Measurements from ENCODE around the gene ZMAT5.
A peak's percentile ranks its signal among the peaks of the same experiment; 100 is the strongest.

The ZMAT5 gene

DNA sequence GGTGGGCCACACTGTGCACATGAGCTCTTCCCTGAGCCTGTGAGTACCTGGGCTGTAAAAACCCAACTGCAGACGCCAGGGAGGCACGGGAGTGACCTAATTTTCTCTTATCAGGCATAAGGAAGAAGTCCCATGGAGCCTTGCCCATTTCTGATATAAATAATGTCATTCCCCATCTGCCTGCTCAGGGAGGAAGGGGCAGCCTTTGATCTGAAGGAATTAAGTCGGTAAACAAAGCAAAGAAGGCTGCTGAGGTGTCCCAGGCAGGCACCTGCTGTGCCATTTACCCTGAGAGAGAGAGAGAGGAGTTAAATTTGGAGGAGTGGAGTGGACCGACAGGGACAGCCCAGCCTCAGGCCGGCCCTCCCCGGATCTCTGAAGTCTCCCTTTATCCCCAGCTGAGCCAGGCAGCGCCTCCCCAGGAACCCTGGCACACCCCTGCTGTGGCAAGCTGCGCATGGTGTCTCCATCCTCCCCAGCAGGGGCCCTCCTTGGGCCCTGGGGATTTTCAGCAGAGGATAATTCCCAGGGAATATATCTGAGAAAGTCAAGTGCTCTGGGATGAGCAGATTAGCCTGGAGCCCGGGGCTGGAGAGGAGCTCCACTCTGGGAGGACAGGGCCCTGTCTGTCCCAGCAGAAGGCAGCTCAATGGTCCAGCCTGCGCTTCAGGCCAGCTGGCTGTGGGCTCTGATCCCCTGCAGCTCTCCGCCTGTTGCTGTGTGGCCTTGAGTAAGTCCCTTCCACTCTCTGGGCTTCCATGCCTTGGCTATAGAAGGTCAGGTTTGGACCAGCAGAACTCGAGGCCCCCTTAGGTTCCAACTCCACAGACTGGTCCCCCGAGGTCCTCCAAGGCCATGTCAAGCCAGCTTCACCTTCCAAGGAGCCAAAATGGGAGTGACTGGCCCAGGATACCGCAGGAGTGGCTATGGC lies 64.5 kb downstream of the ZMAT5 start (continued):
- TF ChIP-seq HOXD13 (CRISPR knock-in tag; IDR thresholded peaks at IDR 0.05; ENCODE audit: borderline replicate concordance), result no peak
- no peak for TF ChIP-seq YY2 (tag by site-specific recombination; IDR thresholded peaks at IDR 0.05)
- TF ChIP-seq GLIS2 (tag by site-specific recombination; IDR thresholded peaks at IDR 0.05), result peak; percentile 25; the same call in 1 of the 2 replicates
- TF ChIP-seq, protein P1, sequence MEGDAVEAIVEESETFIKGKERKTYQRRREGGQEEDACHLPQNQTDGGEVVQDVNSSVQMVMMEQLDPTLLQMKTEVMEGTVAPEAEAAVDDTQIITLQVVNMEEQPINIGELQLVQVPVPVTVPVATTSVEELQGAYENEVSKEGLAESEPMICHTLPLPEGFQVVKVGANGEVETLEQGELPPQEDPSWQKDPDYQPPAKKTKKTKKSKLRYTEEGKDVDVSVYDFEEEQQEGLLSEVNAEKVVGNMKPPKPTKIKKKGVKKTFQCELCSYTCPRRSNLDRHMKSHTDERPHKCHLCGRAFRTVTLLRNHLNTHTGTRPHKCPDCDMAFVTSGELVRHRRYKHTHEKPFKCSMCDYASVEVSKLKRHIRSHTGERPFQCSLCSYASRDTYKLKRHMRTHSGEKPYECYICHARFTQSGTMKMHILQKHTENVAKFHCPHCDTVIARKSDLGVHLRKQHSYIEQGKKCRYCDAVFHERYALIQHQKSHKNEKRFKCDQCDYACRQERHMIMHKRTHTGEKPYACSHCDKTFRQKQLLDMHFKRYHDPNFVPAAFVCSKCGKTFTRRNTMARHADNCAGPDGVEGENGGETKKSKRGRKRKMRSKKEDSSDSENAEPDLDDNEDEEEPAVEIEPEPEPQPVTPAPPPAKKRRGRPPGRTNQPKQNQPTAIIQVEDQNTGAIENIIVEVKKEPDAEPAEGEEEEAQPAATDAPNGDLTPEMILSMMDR (tag by site-specific recombination; IDR thresholded peaks at IDR 0.05), result peak; percentile 39; the same call in 1 of the 2 replicates
- TF ChIP-seq TRIM28 (IDR thresholded peaks at IDR 0.05; ENCODE audit: borderline replicate concordance, low read length), result no peak
- no peak for TF ChIP-seq MEIS1 (CRISPR knock-in tag; IDR thresholded peaks at IDR 0.05; ENCODE audit: borderline replicate concordance)
- TF ChIP-seq, protein P2, sequence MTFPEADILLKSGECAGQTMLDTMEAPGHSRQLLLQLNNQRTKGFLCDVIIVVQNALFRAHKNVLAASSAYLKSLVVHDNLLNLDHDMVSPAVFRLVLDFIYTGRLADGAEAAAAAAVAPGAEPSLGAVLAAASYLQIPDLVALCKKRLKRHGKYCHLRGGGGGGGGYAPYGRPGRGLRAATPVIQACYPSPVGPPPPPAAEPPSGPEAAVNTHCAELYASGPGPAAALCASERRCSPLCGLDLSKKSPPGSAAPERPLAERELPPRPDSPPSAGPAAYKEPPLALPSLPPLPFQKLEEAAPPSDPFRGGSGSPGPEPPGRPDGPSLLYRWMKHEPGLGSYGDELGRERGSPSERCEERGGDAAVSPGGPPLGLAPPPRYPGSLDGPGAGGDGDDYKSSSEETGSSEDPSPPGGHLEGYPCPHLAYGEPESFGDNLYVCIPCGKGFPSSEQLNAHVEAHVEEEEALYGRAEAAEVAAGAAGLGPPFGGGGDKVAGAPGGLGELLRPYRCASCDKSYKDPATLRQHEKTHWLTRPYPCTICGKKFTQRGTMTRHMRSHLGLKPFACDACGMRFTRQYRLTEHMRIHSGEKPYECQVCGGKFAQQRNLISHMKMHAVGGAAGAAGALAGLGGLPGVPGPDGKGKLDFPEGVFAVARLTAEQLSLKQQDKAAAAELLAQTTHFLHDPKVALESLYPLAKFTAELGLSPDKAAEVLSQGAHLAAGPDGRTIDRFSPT (tag by site-specific recombination; IDR thresholded peaks at IDR 0.05), result no peak
- TF ChIP-seq INSM2 (tag by site-specific recombination; IDR thresholded peaks at IDR 0.05), result no peak
- peak; percentile 26; the same call in 1 of the 2 replicates for TF ChIP-seq ZNF366 (tag by site-specific recombination; conservative IDR thresholded peaks at IDR 0.05)
- no peak for TF ChIP-seq PRDM2 (tag by site-specific recombination; IDR thresholded peaks at IDR 0.05; ENCODE audit: borderline replicate concordance)
- no peak for TF ChIP-seq OVOL3 (tag by site-specific recombination; IDR thresholded peaks at IDR 0.05)
- TF ChIP-seq ZNF223 (tag by site-specific recombination; IDR thresholded peaks at IDR 0.05), result no peak
- TF ChIP-seq ZNF37A (tag by site-specific recombination; IDR thresholded peaks at IDR 0.05), result no peak
- peak; percentile 81 for TF ChIP-seq WT1 (tag by site-specific recombination; IDR thresholded peaks at IDR 0.05)
- no peak for TF ChIP-seq ZNF549 (tag by site-specific recombination; IDR thresholded peaks at IDR 0.05)
- no peak for TF ChIP-seq ZNF610 (tag by site-specific recombination; IDR thresholded peaks at IDR 0.05; ENCODE audit: borderline replicate concordance)
- TF ChIP-seq, protein P3, sequence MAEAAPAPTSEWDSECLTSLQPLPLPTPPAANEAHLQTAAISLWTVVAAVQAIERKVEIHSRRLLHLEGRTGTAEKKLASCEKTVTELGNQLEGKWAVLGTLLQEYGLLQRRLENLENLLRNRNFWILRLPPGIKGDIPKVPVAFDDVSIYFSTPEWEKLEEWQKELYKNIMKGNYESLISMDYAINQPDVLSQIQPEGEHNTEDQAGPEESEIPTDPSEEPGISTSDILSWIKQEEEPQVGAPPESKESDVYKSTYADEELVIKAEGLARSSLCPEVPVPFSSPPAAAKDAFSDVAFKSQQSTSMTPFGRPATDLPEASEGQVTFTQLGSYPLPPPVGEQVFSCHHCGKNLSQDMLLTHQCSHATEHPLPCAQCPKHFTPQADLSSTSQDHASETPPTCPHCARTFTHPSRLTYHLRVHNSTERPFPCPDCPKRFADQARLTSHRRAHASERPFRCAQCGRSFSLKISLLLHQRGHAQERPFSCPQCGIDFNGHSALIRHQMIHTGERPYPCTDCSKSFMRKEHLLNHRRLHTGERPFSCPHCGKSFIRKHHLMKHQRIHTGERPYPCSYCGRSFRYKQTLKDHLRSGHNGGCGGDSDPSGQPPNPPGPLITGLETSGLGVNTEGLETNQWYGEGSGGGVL (tag by site-specific recombination; IDR thresholded peaks at IDR 0.05), result no peak

Measured in HEK293 (cell line).